Stomach (tissue), 9 donors: ENCODE results near the gene TADA3. TPM values are rescaled to one million over a fixed set of nuclear protein-coding genes. Genes with fewer than 3 reads are reported as not detected.

Source experiments
- DNase-seq, 2 donors: peaks; one replicate each; pipeline versions ENCODE4 v3.0.0 to v3.0.0-alpha.2; 2013 to 2019
- H3K27ac ChIP-seq, 5 donors: fragments of 200-600 bp in 4 of 5; sonication (generic) in 4 of 5; one replicate each; pipeline ENCODE4 v1.5.1; 2013 to 2019; ENCODE audit warnings: mild to moderate bottlenecking in 1 of 5, moderate library complexity in 1 of 5
- H3K27me3 ChIP-seq, 3 donors: fragments of 200-600 bp; sonication (generic); one replicate each; pipeline ENCODE4 v1.5.1; 2017 to 2019; ENCODE audit warnings: mixed run types in 1 of 3
- H3K36me3 ChIP-seq, 4 donors: fragments of 200-600 bp; sonication (generic); 1 replicate in 3 of 4; 2 replicates in 1 of 4; pipeline ENCODE4 v1.5.1; 2016 to 2019
- H3K4me1 ChIP-seq, 4 donors: fragments of 200-600 bp; sonication (generic); one replicate each; pipeline ENCODE4 v1.5.1; 2016 to 2019
- H3K4me3 ChIP-seq, 4 donors: fragments of 200-600 bp; sonication (generic) in 3 of 4; one replicate each; pipeline ENCODE4 v1.5.1; 2016 to 2019; ENCODE audit warnings: mild to moderate bottlenecking in 1 of 4
- H3K9me3 ChIP-seq, 4 donors: fragments of 200-600 bp; sonication (generic); one replicate each; pipeline ENCODE4 v1.5.1; 2016 to 2019
- CTCF ChIP-seq, 7 experiments: fragments of 450-650 bp in 4 of 7; fragments of 200-600 bp in 3 of 7; sonication (generic) in 3 of 7; IDR thresholded peaks; one replicate each; pipeline ENCODE4 v1.5.1; 2016 to 2019; ENCODE audit warnings: antibody characterized with exemption in 7 of 7, control low read depth in 2 of 7, mild to moderate bottlenecking in 1 of 7
- EP300 ChIP-seq: sonication (generic); formaldehyde crosslinking; IDR thresholded peaks from one replicate; pipeline ENCODE4 v1.6.1; 2017; ENCODE audit warnings: antibody characterized with exemption
- POLR2A ChIP-seq, 4 donors: fragments of 450-650 bp; IDR thresholded peaks; one replicate each; pipeline ENCODE4 v1.6.1; 2016; ENCODE audit warnings: antibody characterized with exemption in 4 of 4, control low read depth in 2 of 4, mild to moderate bottlenecking in 1 of 4, moderate library complexity in 1 of 4
- POLR2AphosphoS5 ChIP-seq, 3 donors: sonication (generic); formaldehyde crosslinking; IDR thresholded peaks; one replicate each; pipeline ENCODE4 v1.6.1; 2016; ENCODE audit warnings: antibody characterized with exemption in 3 of 3
- WGBS, 5 donors: extraction: QIAGEN DNeasy Blood & Tissue Kit in 3 of 5; methylation state at CpG; one replicate each; pipeline versions ENCODE4 v1.1.5 to v1.1.7; 2013 to 2018; 5-methylcytosine and 5-hydroxymethylcytosine counted together
- intact Hi-C: fragments of 100-400 bp; cut with DNase I; formaldehyde crosslinking; loops from one replicate; pipeline ENCODE4 v1.15.1; 2023; ENCODE audit warnings: low total_unique reads
- polyA plus RNA-seq, 3 donors: library from polyadenylated mRNA; stranded (reverse); fragments of 200-250 nt; gene quantifications; one replicate each; pipeline ENCODE4 v1.2.3, GENCODE V29; 2013
- total RNA-seq, 5 donors: library from RNA; depleted of rRNA; stranded (reverse); fragments of >200 nt; gene quantifications; one replicate each; pipeline versions ENCODE4 v1.1.0 to v1.2.3, GENCODE V29; 2014 to 2016
- donor health status: healthy with polysubstance abuse.
- donor health status: Bipolar disorder and iron deficiency.
- donor health status: healthy.

TADA3 gene
- total and polyA plus RNA-seq, 8 donors: 29.2 to 62.6 (median 40.8) TPM

GRCh38 chr3:9797196-9797945 lies 5.1 kb upstream of the TADA3 start:
- no peak for TF ChIP-seq CTCF (IDR thresholded peaks at IDR 0.05)
- TF ChIP-seq POLR2AphosphoS5 (IDR thresholded peaks at IDR 0.05): no peak
- no peak for TF ChIP-seq EP300
- no peak for TF ChIP-seq POLR2A (IDR thresholded peaks at IDR 0.05)
- H3K4me3 ChIP-seq: no peak overlapping the region
- H3K27ac ChIP-seq: no peak overlapping the region
- H3K9me3 ChIP-seq: no peaks in the 10 kb centered on the region
- peaks cover 10 to 45% (median 30%) of the 10 kb centered on the region in 4 donors for H3K4me1 ChIP-seq
- H3K36me3 ChIP-seq: peaks cover 49 to 78% (median 69%) of the 10 kb centered on the region in 4 donors
- H3K27me3 ChIP-seq: no peaks in the 10 kb centered on the region
- intact Hi-C loops: no loop called here
- no peak for DNase-seq
- 91 to 93% (median 92%) methylated on average over 12 of the region's 12 CpGs for WGBS, 5 donors

DNA sequence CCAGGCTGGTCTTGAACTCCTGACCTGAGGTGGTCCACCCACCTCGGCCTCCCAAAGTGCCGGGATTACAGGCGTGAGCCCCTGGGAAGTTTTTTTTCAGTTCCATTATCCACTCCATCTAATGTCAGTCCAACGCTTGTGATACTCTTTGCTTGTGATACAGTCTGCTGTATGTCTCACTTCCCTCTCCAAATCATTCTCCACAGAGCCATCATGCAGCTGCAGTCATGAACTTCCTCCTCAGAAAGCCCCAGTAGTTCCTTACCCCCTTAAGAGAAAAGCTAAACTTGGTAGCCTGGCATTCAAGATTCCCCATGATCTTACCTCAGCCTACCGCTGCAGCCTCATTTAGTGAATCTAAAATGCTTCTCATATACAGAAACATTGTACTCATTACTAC lies 2.9 kb upstream of the TADA3 start:
- Histone ChIP-seq H3K4me1 (peaks cover 18 to 63% (median 47%) of the 10 kb centered on the region in 4 donors), H3K27ac (no peak overlapping the region), H3K27me3 (no peaks in the 10 kb centered on the region), H3K4me3 (no peak overlapping the region), H3K36me3 (peaks cover 28 to 63% (median 57%) of the 10 kb centered on the region in 4 donors), H3K9me3 (no peaks in the 10 kb centered on the region)
- 78 to 90% (median 87%) methylated on average over 5 of the region's 5 CpGs for WGBS, 5 donors
- intact Hi-C loops: no loop called here
- DNase-seq: no peak
- TF ChIP-seq EP300: no peak
- TF ChIP-seq POLR2A (IDR thresholded peaks at IDR 0.05): no peak
- TF ChIP-seq CTCF (IDR thresholded peaks at IDR 0.05): no peak
- TF ChIP-seq POLR2AphosphoS5 (IDR thresholded peaks at IDR 0.05): no peak

DNA sequence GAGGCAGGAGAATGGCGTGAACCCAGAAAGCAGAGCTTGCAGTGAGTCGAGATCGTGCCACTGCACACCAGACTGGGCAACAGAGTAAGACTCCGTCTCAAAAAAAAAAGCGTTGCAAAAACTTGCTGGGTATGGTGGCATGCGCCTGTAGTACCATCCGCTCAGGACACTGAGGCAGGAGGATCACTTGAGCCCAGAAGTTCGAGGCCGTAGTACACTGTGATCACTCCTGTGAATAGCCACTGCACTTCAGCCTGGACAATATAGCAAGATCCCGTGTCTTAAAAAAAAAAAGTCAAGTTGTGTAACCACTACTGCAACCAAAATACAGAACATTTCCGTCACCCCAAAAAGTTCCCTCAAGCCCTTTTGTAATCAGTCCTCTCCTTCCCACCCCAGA lies 2.1 kb upstream of the TADA3 start:
- Histone ChIP-seq H3K36me3 (peaks cover 25 to 63% (median 56%) of the 10 kb centered on the region in 4 donors), H3K9me3 (no peaks in the 10 kb centered on the region), H3K27ac (peak overlapping the region in 1 of 5 donors; percentile 98), H3K4me1 (peaks cover 18 to 63% (median 48%) of the 10 kb centered on the region in 4 donors), H3K27me3 (no peaks in the 10 kb centered on the region), H3K4me3 (peak overlapping the region in 2 of 4 donors; percentile 82 to 89)
- intact Hi-C loops: no loop called here
- WGBS, 5 donors: 92 to 96% (median 95%) methylated on average over 11 of the region's 11 CpGs
- TF ChIP-seq EP300 (no peak), POLR2A (IDR thresholded peaks at IDR 0.05) (no peak), POLR2AphosphoS5 (IDR thresholded peaks at IDR 0.05) (no peak), CTCF (IDR thresholded peaks at IDR 0.05) (no peak)
- no peak for DNase-seq

DNA sequence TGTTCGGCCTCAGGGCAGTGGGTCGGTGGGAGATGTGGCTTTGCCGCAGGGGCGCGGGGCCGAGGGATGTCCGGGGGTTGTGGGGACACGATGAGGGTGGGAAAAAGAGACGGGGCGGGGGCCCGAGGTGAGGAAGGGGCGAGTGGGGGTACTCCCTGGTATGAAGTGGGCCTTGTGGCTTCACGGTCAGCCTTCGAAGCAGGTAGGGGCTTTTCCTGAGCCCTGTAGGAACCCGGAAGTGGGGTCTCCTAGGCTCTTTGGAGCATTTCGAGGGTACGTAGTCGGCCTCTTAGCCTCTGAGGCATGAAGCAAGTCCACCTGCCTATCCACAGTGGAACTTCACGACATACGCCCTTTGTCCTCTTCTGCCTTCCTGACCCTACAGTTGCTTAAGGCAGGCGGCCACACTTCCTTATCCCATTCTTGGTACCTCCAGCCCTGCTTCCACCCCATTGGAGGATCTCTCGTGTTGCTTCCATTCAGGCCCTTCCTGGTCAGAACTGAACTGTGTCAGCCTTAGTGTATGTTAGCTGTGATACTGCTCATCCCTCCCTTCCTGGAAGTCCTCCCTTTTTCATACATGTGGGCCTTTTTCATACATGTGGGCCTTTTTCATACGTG lies 998 bp upstream of the TADA3 start:
- Histone ChIP-seq H3K27me3 (no peaks in the 10 kb centered on the region), H3K27ac (peak overlapping the region; percentile 94 to 99 (median 98)), H3K36me3 (peaks cover 25 to 63% (median 56%) of the 10 kb centered on the region in 4 donors), H3K4me1 (peaks cover 18 to 63% (median 48%) of the 10 kb centered on the region in 4 donors), H3K9me3 (no peaks in the 10 kb centered on the region), H3K4me3 (peak overlapping the region; percentile 82 to 99 (median 93))
- 0 to 2% (median 1%) methylated on average over 22 to 23 of the region's 23 CpGs for WGBS, 5 donors
- intact Hi-C loops: no loop called here
- TF ChIP-seq POLR2AphosphoS5 (IDR thresholded peaks at IDR 0.05) (peak in 1 of 3 donors; percentile 11), CTCF (IDR thresholded peaks at IDR 0.05) (no peak)
- peak in 1 of 2 donors; percentile 70 for DNase-seq
